Measurements from ENCODE around the gene HPS5.
"Not testable (repeated sequence)": the region's sequence is repeated elsewhere in the genome, so short reads cannot be mapped to it uniquely, and the experiment has no call there.

The HPS5 gene

DNA sequence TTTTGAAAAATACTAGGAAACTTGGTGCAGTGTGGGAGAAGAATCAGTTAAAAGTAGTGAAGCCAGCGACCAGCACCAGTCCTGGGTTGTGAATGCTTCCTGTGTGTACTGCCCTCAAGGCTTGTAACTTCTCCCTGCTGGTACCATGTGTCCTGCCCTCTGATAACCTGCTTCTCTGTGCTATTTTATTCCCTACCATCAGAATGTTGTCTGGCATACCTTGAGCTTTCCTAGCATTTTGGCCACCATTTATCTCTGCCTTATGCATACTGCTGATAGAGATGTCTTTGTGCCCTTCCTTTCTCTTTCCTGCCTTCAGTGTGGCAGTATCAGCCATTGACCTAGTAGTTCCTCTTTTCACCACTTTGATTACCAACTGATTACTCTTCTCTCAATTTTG lies 2.4 kb upstream of the HPS5 start:
- H3K4me2 ChIP-seq, result peak overlapping the region; percentile 91
- no peaks in the 10 kb centered on the region for H3K36me3 ChIP-seq (ENCODE audit: insufficient read depth)
- no peak overlapping the region for H3K9ac ChIP-seq
- TF ChIP-seq, protein P1, sequence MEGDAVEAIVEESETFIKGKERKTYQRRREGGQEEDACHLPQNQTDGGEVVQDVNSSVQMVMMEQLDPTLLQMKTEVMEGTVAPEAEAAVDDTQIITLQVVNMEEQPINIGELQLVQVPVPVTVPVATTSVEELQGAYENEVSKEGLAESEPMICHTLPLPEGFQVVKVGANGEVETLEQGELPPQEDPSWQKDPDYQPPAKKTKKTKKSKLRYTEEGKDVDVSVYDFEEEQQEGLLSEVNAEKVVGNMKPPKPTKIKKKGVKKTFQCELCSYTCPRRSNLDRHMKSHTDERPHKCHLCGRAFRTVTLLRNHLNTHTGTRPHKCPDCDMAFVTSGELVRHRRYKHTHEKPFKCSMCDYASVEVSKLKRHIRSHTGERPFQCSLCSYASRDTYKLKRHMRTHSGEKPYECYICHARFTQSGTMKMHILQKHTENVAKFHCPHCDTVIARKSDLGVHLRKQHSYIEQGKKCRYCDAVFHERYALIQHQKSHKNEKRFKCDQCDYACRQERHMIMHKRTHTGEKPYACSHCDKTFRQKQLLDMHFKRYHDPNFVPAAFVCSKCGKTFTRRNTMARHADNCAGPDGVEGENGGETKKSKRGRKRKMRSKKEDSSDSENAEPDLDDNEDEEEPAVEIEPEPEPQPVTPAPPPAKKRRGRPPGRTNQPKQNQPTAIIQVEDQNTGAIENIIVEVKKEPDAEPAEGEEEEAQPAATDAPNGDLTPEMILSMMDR (conservative IDR thresholded peaks at IDR 0.05; ENCODE audit: low read depth, low read length), result no peak
- H3K79me2 ChIP-seq (ENCODE audit: insufficient read depth, low read depth), result peaks cover 85% of the 10 kb centered on the region
- no peak overlapping the region for H3K4me3 ChIP-seq (IDR thresholded peaks at IDR 0.05; ENCODE audit: insufficient read depth, low read depth, low read length)
- H3K27ac ChIP-seq, result no peak overlapping the region
- H3K27me3 ChIP-seq (ENCODE audit: insufficient read depth, low read depth), result no peaks in the 10 kb centered on the region
- no peak overlapping the region for H2AFZ ChIP-seq (ENCODE audit: low read depth)
- no peaks in the 10 kb centered on the region for H4K20me1 ChIP-seq (ENCODE audit: insufficient read depth)
- H3K4me1 ChIP-seq (ENCODE audit: low read depth, poor library complexity, severe bottlenecking), result peaks cover 74% of the 10 kb centered on the region

DNA sequence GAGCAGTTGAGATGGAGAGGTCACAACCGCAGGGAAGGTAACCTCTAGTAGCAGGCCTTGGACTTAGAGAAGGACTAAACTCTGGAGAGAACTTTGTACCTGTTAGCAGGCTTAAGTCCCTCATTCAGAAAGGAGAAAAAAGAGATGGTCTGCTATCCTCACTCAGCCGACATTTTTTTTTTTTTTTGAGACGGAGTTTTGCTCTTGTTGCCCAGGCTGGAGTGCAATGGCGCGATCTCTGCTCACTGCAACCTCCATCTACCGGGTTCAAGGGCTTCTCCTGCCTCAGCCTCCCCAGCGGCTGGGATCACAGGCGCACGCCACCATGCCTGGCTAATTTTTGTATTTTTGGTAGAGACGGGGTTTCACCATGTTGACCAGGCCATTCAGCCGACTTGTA lies 1.9 kb upstream of the HPS5 start:
- H3K27ac ChIP-seq; H3K4me3 ChIP-seq (IDR thresholded peaks at IDR 0.05; ENCODE audit: insufficient read depth, low read depth, low read length): not testable (repeated sequence)

DNA sequence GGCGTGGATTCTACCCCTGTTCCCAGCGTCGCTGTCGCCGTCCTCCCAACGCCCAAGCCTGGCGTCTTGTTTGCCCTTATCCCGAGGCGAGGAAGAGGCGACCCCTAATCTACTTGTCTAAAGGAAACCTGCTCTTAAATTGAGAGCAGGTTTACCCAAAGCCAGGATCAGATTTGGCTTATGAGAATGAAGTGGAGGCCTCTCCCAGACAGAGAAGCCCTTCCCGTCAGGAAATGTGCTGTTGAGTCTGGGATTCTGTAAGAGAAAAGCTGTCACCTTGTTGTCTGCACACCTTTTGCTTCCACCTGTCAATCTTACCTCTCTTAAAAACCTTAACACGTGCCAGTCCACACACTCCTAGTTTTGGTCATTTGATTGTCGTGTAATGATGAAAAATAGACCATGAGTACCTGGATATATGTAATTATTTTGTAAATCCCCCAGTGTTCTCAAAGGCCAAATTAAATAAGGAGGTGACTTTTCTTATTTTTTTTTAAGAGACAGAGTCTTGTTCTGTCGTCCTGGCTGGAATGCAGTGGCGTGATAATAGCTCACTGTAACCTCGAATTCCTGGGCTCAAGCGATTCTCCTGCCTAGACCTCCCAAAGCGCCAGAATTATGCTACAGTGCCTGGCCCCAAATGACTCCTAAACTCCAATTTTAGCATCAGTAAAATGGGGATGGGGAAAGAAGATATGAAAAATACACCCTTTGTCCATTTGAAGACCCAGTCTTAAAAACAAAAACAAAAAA lies 1.1 kb upstream of the HPS5 start:
- Histone ChIP-seq H4K20me1 (ENCODE audit: insufficient read depth) (no peaks in the 10 kb centered on the region), H3K27me3 (ENCODE audit: insufficient read depth, low read depth) (no peaks in the 10 kb centered on the region), H3K4me3 (IDR thresholded peaks at IDR 0.05; ENCODE audit: insufficient read depth, low read depth, low read length) (no peak overlapping the region), H2AFZ (ENCODE audit: low read depth) (no peak overlapping the region), H3K27ac (peak overlapping the region; percentile 95; the same call in 1 of the 2 replicates), H3K4me2 (peak overlapping the region; percentile 91), H3K4me1 (ENCODE audit: low read depth, poor library complexity, severe bottlenecking) (peaks cover 61% of the 10 kb centered on the region), H3K36me3 (ENCODE audit: insufficient read depth) (no peaks in the 10 kb centered on the region), H3K79me2 (ENCODE audit: insufficient read depth, low read depth) (peaks cover 81% of the 10 kb centered on the region), H3K9ac (peak overlapping the region; percentile 97)
- TF ChIP-seq, protein P1 (conservative IDR thresholded peaks at IDR 0.05; ENCODE audit: low read depth, low read length), result no peak

More for the DNA sequence above, 1.9 kb upstream of the HPS5 start:
- peaks cover 83% of the 10 kb centered on the region for H3K79me2 ChIP-seq (ENCODE audit: insufficient read depth, low read depth)
- not testable (repeated sequence) for H4K20me1 ChIP-seq (ENCODE audit: insufficient read depth); H3K9ac ChIP-seq; H3K27me3 ChIP-seq (ENCODE audit: insufficient read depth, low read depth); H3K36me3 ChIP-seq (ENCODE audit: insufficient read depth); H2AFZ ChIP-seq (ENCODE audit: low read depth)
- H3K4me1 ChIP-seq (ENCODE audit: low read depth, poor library complexity, severe bottlenecking), result peaks cover 70% of the 10 kb centered on the region
- peak overlapping the region; percentile 91 for H3K4me2 ChIP-seq

DNA sequence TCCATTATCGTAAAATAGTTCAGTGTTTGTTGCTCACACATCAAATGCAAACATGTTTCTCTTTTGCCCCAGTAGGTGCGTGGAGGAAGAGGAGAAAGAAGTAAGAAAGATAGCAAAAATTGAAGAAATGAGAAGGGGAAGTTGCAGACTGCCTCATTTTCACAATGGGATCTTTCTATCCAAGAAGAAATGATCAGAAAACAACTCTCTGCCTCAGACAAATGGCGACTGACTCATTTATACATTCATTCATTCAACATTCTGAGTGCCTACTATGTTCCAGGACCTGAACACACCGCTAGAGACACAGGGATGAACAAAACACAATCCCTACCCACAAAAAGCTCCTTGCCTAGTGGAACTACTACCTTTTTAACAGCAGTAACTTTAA lies 367 bp downstream of the HPS5 start:
- H3K79me2 ChIP-seq (ENCODE audit: insufficient read depth, low read depth), result peaks cover 67% of the 10 kb centered on the region
- H3K4me3 ChIP-seq (IDR thresholded peaks at IDR 0.05; ENCODE audit: insufficient read depth, low read depth, low read length), result peak overlapping the region; percentile 61
- peaks cover 50% of the 10 kb centered on the region for H3K4me1 ChIP-seq (ENCODE audit: low read depth, poor library complexity, severe bottlenecking)
- H3K27me3 ChIP-seq (ENCODE audit: insufficient read depth, low read depth), result no peaks in the 10 kb centered on the region
- H2AFZ ChIP-seq (ENCODE audit: low read depth), result peak overlapping the region; percentile 64
- TF ChIP-seq, protein P1 (conservative IDR thresholded peaks at IDR 0.05; ENCODE audit: low read depth, low read length), result no peak
- no peaks in the 10 kb centered on the region for H3K36me3 ChIP-seq (ENCODE audit: insufficient read depth)
- peak overlapping the region; percentile 97 for H3K9ac ChIP-seq
- H3K4me2 ChIP-seq, result peak overlapping the region; percentile 98
- H3K27ac ChIP-seq, result peak overlapping the region; percentile 95
- H4K20me1 ChIP-seq (ENCODE audit: insufficient read depth), result no peaks in the 10 kb centered on the region

GRCh38 chr11:18320617-18321016 lies 1.3 kb downstream of the HPS5 start:
- TF ChIP-seq, protein P1 (conservative IDR thresholded peaks at IDR 0.05; ENCODE audit: low read depth, low read length), result no peak
- Histone ChIP-seq H3K27me3 (ENCODE audit: insufficient read depth, low read depth) (no peaks in the 10 kb centered on the region), H4K20me1 (ENCODE audit: insufficient read depth) (no peaks in the 10 kb centered on the region), H3K4me2 (peak overlapping the region; percentile 98), H3K9ac (no peak overlapping the region; the same call in 1 of the 2 replicates), H3K36me3 (ENCODE audit: insufficient read depth) (no peaks in the 10 kb centered on the region), H3K27ac (no peak overlapping the region), H2AFZ (ENCODE audit: low read depth) (no peak overlapping the region), H3K4me3 (IDR thresholded peaks at IDR 0.05; ENCODE audit: insufficient read depth, low read depth, low read length) (no peak overlapping the region), H3K79me2 (ENCODE audit: insufficient read depth, low read depth) (peaks cover 64% of the 10 kb centered on the region), H3K4me1 (ENCODE audit: low read depth, poor library complexity, severe bottlenecking) (peaks cover 45% of the 10 kb centered on the region)

Data from KMS-11 (cell line).